ENCODE measurements around the gene KIFC3. TPM values are rescaled to one million over a fixed set of nuclear protein-coding genes. Genes with fewer than 3 reads are reported as not detected.

The KIFC3 gene
- total and polyA plus RNA-seq, 9 donors, result 4.6 to 54.0 (median 23.8) TPM

DNA sequence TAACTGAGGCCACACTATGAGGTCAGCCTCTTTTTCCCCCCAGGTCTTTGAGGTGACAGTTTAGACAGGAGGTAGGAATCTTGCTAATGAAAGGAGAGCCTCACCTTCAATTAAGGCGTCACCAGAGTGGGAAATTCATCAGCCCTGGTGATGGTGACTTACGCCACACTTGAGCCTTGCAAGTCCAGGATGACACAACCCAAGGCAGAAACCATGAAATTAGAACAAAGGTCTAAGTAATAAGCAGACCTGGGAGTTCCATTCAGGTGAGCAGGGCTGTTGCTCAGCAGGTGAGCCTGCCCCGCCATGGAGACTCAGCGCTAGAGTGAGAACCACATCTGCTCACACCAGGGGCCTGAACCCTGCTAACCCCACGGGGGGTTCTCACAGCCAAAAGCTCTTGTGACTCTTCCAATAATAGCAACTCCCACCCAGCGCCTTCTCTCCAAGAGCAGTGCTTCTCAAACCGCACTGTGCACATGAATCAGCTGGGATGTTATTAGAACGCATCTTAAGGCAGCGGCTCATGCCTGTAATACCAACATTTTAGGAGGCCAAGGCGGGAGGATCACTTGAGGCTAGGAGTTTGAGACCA lies 28.7 kb upstream of the KIFC3 start:
- H3K36me3 ChIP-seq, result no peaks in the 10 kb centered on the region
- TF ChIP-seq POLR2A (IDR thresholded peaks at IDR 0.05), result no peak
- no peak for TF ChIP-seq EP300 (IDR thresholded peaks at IDR 0.05)
- TF ChIP-seq, protein P1, sequence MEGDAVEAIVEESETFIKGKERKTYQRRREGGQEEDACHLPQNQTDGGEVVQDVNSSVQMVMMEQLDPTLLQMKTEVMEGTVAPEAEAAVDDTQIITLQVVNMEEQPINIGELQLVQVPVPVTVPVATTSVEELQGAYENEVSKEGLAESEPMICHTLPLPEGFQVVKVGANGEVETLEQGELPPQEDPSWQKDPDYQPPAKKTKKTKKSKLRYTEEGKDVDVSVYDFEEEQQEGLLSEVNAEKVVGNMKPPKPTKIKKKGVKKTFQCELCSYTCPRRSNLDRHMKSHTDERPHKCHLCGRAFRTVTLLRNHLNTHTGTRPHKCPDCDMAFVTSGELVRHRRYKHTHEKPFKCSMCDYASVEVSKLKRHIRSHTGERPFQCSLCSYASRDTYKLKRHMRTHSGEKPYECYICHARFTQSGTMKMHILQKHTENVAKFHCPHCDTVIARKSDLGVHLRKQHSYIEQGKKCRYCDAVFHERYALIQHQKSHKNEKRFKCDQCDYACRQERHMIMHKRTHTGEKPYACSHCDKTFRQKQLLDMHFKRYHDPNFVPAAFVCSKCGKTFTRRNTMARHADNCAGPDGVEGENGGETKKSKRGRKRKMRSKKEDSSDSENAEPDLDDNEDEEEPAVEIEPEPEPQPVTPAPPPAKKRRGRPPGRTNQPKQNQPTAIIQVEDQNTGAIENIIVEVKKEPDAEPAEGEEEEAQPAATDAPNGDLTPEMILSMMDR (IDR thresholded peaks at IDR 0.05), result no peak
- peaks cover 4% of the 10 kb centered on the region for H3K4me1 ChIP-seq (ENCODE audit: insufficient read depth)
- 80 to 87% (median 84%) methylated on average over 10 of the region's 10 CpGs for whole genome bisulfite sequencing, 3 donors
- no peak for DNase-seq
- H3K9me3 ChIP-seq, result no peaks in the 10 kb centered on the region
- intact Hi-C loops (cut with DNase I), result no loop called here
- no peak overlapping the region for H3K4me3 ChIP-seq
- H3K27ac ChIP-seq, result no peak overlapping the region
- no peaks in the 10 kb centered on the region for H3K27me3 ChIP-seq

DNA sequence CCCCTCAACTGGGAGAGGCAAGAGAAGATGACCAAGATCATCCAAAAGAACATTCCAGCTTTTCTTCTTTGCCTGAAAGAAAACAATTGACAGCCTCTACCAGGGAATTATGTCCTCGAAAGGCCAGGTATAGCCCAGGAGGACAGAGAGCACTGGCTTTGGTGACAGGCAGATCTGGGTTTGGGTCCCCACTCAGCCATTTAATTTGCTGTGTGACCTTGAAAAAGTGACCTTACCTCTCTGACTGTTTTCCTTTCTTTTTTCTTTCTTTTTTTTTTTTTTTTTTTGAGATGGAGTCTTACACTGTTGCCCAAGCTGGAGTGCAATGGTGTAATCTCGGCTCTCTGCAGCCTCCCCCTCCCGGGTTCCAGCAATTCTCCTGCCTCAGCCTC lies 27.7 kb upstream of the KIFC3 start:
- no peak overlapping the region for H3K4me3 ChIP-seq
- intact Hi-C loops (cut with DNase I), result no loop called here
- no peak overlapping the region for H3K27ac ChIP-seq
- peaks cover 4% of the 10 kb centered on the region for H3K4me1 ChIP-seq (ENCODE audit: insufficient read depth)
- no peaks in the 10 kb centered on the region for H3K27me3 ChIP-seq
- H3K9me3 ChIP-seq, result no peaks in the 10 kb centered on the region
- H3K36me3 ChIP-seq, result no peaks in the 10 kb centered on the region
- WGBS, 3 donors, result 82 to 86% (median 84%) methylated on average over 3 of the region's 3 CpGs
- no peak for DNase-seq
- TF ChIP-seq EP300 (IDR thresholded peaks at IDR 0.05), result no peak
- no peak for TF ChIP-seq POLR2A (IDR thresholded peaks at IDR 0.05)
- TF ChIP-seq, protein P1 (IDR thresholded peaks at IDR 0.05), result no peak

DNA sequence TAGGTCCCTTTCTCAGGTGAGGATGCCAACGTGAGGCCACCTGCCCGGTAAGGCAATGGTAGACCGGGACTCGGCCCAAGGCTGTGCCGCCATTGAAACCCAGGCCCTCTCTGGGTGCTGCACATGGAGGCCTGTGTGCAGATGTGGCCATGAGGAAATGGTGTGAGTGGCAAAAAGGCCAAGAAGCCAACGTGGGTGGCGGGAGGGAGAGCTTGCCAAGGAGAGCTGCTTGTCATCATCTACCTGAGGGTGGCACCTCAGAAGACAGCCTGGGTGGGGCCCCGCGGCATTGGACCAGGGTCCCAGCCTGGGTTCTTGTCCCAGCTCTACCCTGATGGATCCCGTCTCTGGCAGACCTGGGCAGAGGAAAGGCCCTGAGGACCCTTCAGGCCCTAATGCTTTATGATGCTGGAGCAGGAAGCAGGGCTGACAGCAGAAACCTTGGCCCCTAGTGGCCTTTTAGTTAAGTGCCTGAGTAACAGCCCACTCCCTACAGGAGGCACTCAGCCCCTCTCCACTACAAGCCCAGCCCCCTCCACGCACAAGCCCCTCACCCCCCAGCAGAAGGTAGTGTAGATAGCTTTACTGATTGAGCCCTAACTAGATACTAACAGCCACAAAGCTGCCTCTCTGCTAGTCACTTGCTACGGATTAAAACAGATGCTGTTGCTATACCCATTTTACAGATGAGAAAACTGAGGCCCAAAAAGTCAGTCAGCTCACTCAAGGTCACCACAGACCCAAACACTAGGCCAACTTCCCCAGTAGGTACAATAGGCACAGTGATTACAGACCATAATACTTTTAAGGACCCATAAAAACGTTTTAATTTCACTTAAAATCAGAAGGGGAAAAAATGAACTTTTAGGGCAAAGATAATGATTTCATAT lies 26.2 kb upstream of the KIFC3 start:
- no peaks in the 10 kb centered on the region for H3K9me3 ChIP-seq
- TF ChIP-seq POLR2A (IDR thresholded peaks at IDR 0.05) (no peak), EP300 (IDR thresholded peaks at IDR 0.05) (no peak)
- TF ChIP-seq, protein P1 (IDR thresholded peaks at IDR 0.05), result no peak
- peak overlapping the region in 1 of 2 donors; percentile 11 for H3K27ac ChIP-seq
- peaks cover 4% of the 10 kb centered on the region for H3K4me1 ChIP-seq (ENCODE audit: insufficient read depth)
- H3K36me3 ChIP-seq, result no peaks in the 10 kb centered on the region
- WGBS, 3 donors, result 85 to 88% (median 87%) methylated on average over 13 of the region's 13 CpGs
- DNase-seq, result no peak
- intact Hi-C loops (cut with DNase I), result no loop called here
- H3K4me3 ChIP-seq, result no peak overlapping the region
- H3K27me3 ChIP-seq, result no peaks in the 10 kb centered on the region

DNA sequence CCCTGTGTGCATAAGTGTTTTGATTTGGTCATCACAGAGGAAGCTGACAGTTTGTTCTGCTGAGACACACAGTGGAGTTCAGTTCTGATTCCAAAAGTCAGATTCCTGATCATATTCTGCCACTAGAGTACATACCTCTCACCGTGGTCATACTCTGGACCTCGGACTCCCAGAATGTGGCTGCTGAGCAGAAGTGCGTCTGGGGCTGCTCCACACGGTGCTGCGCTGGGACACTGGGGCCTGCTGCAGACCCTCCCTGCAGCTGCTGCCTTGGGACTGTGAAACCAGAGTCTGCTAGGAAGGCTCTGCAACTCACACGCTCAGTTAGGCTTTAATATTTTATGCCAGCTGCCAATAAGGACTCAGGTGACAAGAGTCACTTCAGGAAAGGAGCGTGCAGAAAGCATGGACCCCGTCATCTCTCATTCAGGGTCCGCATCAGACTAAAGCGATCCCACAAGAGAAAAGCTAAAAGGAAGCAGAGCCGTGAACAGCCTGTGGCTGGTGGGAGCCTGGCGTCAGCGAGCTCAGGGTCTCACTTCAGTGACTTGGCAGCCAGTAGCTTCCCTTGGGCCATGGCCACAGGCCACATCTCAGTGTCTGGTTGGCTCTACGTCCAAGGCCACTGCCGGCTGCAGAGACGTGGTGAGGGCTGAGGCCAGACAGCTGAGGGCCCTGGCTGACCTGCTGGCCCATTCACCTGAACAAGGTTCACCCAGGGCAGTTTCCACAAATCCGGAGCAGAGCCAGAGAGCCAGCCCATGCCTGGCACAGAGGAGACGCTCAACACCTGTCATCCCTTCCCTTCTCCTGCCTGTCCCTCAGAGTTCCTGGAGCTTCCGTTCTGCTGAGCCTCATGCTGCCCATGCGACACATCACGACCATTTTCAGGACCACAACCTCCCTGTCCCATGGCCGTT lies 24.7 kb upstream of the KIFC3 start:
- WGBS, 3 donors, result 50 to 59% (median 53%) methylated on average over 22 of the region's 22 CpGs
- peak in 3 of 5 donors; percentile 41 to 55 (median 42) for DNase-seq
- peaks cover 4% of the 10 kb centered on the region for H3K4me1 ChIP-seq (ENCODE audit: insufficient read depth)

More for the DNA sequence above, 24.7 kb upstream of the KIFC3 start:
- intact Hi-C loops (cut with DNase I), result no loop called here
- TF ChIP-seq, protein P1 (IDR thresholded peaks at IDR 0.05), result no peak
- TF ChIP-seq EP300 (IDR thresholded peaks at IDR 0.05), result no peak
- TF ChIP-seq POLR2A (IDR thresholded peaks at IDR 0.05), result no peak
- H3K36me3 ChIP-seq, result no peaks in the 10 kb centered on the region
- no peaks in the 10 kb centered on the region for H3K9me3 ChIP-seq
- H3K27me3 ChIP-seq, result no peaks in the 10 kb centered on the region
- H3K27ac ChIP-seq, result peak overlapping the region in 1 of 2 donors; percentile 12
- H3K4me3 ChIP-seq, result no peak overlapping the region
